GM19468 (cell line): Measurements from ENCODE around the gene TTK.
"Not testable (repeated sequence)": the region's sequence is repeated elsewhere in the genome, so short reads cannot be mapped to it uniquely, and the experiment has no call there.

Source experiments
- ATAC-seq: cut with Tn5 transposase; IDR thresholded peaks from one replicate; pipeline ENCODE4 v1.9.1; 2021; ENCODE audit warnings: mild to moderate bottlenecking, moderate library complexity, moderate number of reproducible peaks; ENCODE audit not compliant: unreplicated experiment; ENCODE audit errors: extremely low read depth

TTK gene

DNA sequence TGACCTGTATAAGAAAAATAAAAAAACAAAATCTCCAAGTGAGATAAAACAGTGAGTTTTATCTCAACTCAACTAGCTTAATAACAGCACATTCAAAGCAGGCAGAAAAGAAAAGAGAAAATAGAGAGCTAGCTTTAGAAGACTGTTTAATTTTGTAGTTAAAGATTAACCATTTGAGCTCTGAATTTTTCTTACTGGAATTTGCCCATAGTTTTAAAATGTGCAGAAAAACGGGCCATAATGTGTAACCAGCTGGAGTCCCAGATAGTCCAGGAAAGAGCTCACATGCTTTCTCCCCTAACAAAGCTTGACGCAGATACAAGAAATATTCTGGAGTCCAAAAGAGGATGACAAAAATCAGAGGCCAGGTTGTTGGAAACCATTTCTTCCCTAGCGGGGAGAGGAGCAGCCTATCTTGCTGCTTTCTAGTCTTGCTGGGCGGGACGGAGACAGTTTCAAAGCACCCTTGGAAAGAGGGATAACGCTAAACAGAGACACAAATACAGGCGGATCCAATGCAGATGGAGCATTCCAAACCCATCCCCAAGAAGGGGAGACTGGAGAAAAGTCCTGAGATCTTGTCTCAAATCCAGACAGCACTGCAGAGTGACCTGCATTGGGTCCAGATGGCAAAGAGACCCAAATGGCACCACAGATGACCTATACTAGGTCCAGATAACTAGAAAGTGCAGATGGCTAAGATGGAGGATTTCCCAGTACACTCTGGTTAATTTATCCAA, 16.1 kb downstream of the TTK start:
- ATAC-seq: no peak

GRCh38 chr6:80021131-80021530, 16.7 kb downstream of the TTK start:
- no peak for ATAC-seq

GRCh38 chr6:80021591-80021990, 17.1 kb downstream of the TTK start:
- ATAC-seq: no peak

GRCh38 chr6:80022803-80023202, 18.4 kb downstream of the TTK start:
- no peak for ATAC-seq

DNA sequence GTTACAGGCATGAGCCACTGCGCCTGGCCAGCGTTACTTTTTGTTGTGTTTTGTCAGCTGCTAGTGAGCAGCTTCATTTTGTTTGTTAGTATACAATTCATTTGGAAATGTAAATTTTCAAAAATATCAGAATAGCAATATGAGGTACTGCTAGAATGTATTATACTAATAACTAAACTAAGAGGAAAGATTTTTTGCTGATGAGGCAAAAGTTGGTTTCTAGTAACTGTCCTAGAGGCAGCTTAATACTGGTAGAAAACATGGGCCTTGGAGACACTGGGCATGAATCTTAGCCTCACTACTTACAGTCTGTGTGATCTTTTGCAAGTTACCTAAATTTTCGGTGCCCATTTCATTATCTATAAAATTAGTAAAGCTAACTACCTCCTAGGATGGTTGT, 24.1 kb downstream of the TTK start:
- ATAC-seq: no peak

DNA sequence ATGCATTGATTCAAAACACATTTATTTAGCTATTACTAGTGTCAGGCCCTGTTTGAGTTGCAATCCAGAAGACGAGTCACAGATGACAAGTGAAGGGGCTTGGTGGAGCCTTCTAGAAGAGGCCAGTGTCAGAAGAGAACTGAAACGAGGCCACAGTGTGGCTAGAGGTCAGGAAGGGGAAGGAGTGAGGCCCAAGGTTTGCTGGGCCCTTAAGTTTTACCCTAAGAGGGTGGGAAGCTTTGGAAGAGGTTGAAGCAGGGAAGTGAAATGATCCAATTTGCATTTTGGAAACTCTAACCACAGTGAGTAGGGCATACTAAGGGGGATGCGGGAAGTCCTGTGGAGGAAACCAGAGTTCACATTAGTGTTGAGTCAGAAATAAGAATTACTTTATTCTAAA, 25.0 kb downstream of the TTK start:
- no peak for ATAC-seq

DNA sequence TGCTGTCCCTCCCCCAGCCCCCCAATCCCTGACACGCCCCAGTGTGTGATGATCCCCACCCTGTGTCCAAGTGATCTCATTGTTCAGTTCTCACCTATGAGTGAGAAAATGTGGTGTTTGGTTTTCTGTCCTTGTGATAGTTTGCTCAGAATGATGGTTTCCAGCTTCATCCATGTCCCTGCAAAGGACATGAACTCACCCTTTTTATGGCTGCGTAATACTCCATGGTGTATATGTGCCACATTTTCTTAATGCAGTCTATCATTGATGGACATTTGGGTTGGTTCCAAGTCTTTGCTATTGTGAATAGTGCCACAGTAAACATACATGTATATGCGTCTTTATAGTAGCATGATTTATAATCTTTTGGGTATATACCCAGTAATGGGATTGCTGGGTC, 43.8 kb downstream of the TTK start:
- ATAC-seq: not testable (repeated sequence)

GRCh38 chr6:80060774-80061173, 56.3 kb downstream of the TTK start:
- no peak for ATAC-seq

GRCh38 chr6:80068146-80068545, 63.7 kb downstream of the TTK start:
- not testable (repeated sequence) for ATAC-seq

GRCh38 chr6:80070431-80070830, 66.0 kb downstream of the TTK start:
- ATAC-seq: not testable (repeated sequence)

- no peak for ATAC-seq
Measured at GRCh38 chr6:80077067-80077466, 72.6 kb downstream of the TTK start.

- no peak for ATAC-seq
Measured at GRCh38 chr6:80088637-80089036, 84.2 kb downstream of the TTK start.

GRCh38 chr6:80091506-80091905, 87.1 kb downstream of the TTK start:
- ATAC-seq: no peak
